Measurements from ENCODE around the gene NUP62.
"Not testable (repeated sequence)": the region's sequence is repeated elsewhere in the genome, so short reads cannot be mapped to it uniquely, and the experiment has no call there.

NUP62 gene

GRCh38 chr19:49925486-49925885 is 3.8 kb downstream of the NUP62 start:
- no peak for DNase-seq (ENCODE audit: low read depth in 2 of 2)

- not testable (repeated sequence) for DNase-seq (ENCODE audit: low read depth in 2 of 2)
These were observed 4.5 kb downstream of the NUP62 start for GRCh38 chr19:49924881-49925210.

- no peak for DNase-seq (ENCODE audit: low read depth in 2 of 2)
These were observed 5.1 kb downstream of the NUP62 start for GRCh38 chr19:49924004-49924880.

- DNase-seq (ENCODE audit: low read depth in 2 of 2): no peak
These were observed 6.0 kb downstream of the NUP62 start for GRCh38 chr19:49923055-49924003.

DNA sequence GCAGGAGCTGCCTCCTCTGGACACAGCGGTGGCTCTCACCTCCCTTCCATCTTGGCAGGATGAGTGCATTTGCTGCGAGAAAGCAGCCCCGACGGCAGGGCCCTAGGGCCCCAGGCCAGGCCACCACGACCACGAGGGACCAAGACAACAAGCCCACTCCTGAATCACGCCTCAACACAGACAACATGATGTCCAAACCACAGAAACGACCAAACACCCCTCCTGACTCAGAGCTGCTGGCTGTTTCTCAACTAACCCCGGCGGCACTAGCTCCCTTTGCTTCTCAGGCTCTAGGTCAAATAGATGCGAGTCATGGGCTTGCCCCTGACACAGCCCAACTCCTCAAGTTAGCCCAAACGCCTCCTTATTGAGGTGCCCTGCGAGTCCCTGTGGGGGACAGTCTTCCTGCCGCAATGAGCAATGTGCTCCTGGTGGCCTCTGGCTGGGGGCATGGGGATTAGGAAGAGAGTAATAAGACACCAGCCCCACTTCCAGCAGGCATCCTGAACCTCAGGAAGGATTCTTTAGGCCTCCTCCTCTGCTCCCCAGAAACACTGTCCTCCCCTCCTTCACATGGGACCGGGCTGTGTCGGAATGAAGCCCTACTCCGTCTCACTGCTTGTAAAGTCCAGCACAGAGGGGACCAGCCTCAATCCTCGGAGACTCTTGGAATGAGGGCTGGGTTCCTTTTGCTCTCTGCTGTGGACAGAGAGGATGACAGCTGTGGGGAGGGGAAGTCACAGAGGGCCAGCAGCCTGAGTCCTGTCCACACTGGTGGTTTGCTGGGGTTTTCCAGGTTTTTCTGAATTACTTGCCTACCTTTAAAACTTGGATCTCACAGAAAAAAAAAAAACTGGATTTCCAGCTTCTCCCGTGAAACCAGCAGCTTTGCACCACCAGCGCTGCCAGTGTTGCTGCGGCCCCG is 7.2 kb downstream of the NUP62 start:
- DNase-seq (ENCODE audit: low read depth in 2 of 2): no peak

- no peak for DNase-seq (ENCODE audit: low read depth in 2 of 2)
These were observed 8.5 kb downstream of the NUP62 start for GRCh38 chr19:49920624-49921363.

DNA sequence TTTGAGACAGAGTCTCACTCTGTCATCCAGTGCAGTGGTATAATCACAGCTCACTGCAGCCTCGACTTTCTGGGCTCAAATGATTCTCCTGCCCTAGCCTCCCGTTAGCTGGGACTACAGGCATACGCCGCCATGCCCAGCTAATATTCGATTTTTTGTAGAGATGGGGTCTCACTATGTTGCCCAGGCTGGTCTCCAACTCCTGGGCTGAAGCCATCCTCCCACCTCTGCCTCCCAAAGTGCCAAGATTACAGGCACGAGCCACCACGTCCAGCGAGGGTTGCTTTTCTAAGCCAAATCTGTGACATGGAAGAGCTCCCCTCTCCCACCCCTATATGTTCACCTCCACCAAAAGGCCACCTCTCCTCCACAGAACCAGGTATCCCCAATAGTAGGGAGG is 11.2 kb downstream of the NUP62 start:
- DNase-seq (ENCODE audit: low read depth in 2 of 2): no peak

DNA sequence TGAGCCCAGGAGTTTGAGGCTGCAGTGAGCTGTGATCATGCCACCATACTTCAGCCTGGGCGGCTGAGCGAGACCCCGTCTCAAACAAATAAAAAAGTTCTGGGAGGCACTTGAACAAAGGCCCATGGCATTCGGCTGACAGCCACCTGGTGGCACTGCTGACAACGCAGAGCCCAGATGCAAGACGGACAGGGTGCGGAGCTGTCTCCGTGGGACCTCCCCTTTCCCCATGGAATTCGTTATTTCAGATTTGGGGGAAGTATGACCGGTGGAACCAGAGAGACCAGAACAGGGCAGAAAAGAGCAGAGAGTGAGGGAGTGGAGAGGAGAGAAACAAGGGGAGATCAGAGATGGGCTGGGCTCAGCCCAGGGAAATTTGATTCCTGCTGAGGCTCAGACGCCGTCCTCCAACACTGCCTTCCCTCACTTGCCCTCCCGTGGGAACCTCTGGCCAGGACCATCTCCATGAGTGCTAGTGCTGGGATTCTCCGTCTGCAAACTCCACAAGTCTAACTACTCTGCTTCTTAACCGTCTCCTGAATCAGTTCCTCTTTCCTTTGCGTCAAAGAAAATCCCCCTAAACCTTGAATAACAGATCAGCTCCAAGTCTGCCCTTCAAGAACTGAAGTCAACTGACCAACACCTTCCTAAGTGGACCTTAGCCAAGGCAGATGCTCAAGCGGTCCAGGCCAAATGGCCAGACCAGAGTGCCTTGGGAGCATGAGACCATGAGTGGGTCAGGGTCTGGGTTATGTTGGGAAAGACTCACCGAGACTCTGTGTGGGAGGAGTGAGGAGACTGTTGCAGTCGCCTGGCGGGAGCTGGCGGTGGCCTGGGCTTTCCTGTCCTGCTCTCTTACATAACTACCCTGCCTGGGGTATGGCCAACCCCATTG is 12.2 kb downstream of the NUP62 start:
- DNase-seq (ENCODE audit: low read depth in 2 of 2): no peak

- no peak for DNase-seq (ENCODE audit: low read depth in 2 of 2)
These were observed 14.0 kb downstream of the NUP62 start for GRCh38 chr19:49915271-49915670.

GRCh38 chr19:49913720-49914119 is 15.6 kb downstream of the NUP62 start:
- DNase-seq (ENCODE audit: low read depth in 2 of 2): no peak

DNA sequence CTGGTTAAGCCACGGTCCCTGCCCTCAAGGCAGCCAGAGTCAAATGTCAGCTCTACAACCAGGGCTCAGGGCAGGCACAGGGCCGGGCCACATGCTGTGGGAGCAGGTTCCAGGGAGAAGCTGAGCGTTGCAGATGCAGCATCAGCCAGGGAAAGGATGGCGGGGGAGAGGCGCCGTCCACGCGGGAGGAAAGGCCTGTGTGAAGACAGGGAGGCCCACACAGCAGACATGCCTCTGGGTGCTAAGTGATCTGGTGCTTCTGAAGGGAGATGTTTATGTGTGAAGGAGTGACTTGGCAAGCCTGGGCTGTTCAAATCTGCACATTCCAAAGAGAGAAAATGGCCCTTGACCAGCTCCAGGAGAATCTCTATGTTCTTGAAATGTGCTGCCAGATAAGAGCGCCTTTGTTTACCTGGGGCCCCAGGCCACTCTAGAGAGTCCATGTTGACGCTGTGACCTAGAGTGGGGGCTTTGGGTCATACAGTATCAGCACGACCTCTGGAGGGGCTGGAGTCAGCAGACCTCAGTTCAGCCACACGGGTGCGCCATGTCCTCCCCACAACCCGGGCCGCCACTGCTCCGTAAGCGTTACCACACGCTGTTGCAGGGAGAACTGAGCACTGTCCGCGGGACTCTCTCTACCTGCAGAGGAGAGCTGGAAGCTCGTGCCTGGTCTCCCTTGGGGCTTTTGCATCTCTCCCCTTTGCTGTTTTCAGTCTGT is 16.2 kb downstream of the NUP62 start:
- DNase-seq (ENCODE audit: low read depth in 2 of 2): no peak

GRCh38 chr19:49911381-49912145 is 17.7 kb downstream of the NUP62 start:
- no peak for DNase-seq (ENCODE audit: low read depth in 2 of 2)

GRCh38 chr19:49910179-49910578 is 19.1 kb downstream of the NUP62 start:
- no peak for DNase-seq (ENCODE audit: low read depth in 2 of 2)

DNA sequence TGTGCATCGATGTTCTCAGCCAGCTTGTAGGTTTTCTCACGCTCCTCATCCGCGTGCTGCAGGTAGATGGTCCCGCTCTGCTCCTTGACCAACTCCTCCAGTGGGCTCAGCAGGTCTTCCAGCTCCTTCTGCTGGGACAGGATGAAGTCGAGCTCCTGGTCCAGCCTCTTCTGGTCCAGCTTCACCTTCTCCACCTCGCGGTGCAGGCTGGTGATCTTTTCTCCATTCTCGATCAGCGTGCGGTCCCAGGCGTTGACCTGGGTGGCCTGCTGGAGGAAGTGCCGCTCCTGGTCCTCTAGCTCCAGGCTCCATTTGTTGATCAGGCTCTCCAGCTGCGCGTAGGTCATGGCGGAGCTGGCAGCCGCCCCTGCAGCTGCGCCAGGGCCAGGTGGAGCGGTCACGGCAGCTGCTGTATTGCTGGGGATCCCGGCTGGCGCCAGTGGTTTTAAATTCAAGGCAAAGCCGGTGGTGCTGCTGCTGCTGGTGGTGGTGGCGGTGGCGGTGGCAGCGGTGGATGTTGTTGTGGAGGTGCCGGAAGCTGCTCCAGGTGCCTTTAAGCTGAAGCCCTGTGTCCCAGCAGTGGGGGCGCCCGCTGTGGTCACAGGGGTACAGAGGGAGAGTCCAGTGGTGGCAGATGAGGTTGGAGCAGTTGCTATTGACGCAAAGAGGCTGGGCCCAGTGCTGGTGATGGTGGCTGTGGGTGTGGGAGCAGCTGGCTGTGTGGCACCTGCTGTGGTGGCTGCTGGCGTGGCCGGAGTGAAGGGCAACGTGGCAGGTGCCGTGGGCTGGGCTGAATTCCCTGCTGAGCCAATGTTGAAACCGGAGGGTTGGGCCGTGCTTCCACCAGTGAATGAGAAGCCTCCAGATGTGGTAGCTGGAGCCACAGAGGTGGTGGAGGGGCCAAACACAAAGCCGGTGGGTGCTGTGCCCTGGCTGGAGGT is 20.6 kb downstream of the NUP62 start:
- DNase-seq (ENCODE audit: low read depth in 2 of 2): no peak

GRCh38 chr19:49907745-49908446 is 21.4 kb downstream of the NUP62 start:
- DNase-seq (ENCODE audit: low read depth in 2 of 2): no peak

DNA sequence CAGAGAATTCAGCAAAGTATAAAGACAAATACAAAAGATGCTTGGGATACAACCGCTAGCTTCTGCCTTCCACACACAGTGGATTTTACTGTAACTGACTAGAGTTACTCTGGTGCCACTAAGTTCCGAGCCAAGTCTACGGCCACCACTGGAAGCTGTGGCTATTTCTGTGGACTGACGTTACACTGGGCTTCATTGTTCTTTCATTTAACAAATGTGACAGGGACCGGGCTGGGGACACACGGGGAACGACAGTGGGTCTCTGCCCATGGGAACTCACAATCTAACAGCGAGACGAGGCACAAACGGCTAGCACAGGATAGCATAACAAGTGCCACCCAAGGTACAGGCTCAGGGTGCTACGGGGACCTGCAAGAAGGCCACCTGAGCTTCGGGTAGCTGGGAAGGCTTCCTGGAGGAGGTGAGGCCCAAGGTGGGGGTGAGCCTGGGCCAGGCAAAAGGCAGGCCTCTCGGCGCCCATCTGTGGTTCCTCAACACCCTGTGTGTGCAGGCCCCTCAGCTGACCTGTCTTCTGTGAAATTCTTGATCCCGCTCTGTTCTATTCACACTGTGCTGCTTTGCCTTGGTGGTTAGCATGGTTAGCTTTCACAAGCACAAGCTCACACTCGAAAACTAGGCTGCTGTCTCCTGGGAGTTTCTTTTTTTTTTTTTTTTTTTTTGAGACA is 22.3 kb downstream of the NUP62 start:
- no peak for DNase-seq (ENCODE audit: low read depth in 2 of 2)
